HG02798 (cell line): ENCODE measurements around the gene CADM1.

Experiments used
- ATAC-seq: cut with Tn5 transposase; IDR thresholded peaks from one replicate; pipeline ENCODE4 v1.9.1; 2021; ENCODE audit warnings: mild to moderate bottlenecking; ENCODE audit not compliant: unreplicated experiment, poor library complexity

CADM1 gene

GRCh38 chr11:115453693-115454490 lies 50.3 kb downstream of the CADM1 start:
- ATAC-seq = no peak

- no peak for ATAC-seq
These were observed 52.0 kb downstream of the CADM1 start for GRCh38 chr11:115452241-115452640.

- ATAC-seq = no peak
These were observed 53.7 kb downstream of the CADM1 start for GRCh38 chr11:115450519-115450918.

- no peak for ATAC-seq
These were observed 56.8 kb downstream of the CADM1 start for GRCh38 chr11:115447273-115447864.

- no peak for ATAC-seq
These were observed 58.0 kb downstream of the CADM1 start for GRCh38 chr11:115446214-115446613.

- no peak for ATAC-seq
These were observed 59.7 kb downstream of the CADM1 start for GRCh38 chr11:115444542-115444941.

- ATAC-seq = no peak
These were observed 64.2 kb downstream of the CADM1 start for GRCh38 chr11:115439969-115440540.

GRCh38 chr11:115439385-115439784 lies 64.8 kb downstream of the CADM1 start:
- no peak for ATAC-seq

- no peak for ATAC-seq
These were observed 66.2 kb downstream of the CADM1 start for GRCh38 chr11:115437902-115438575.

GRCh38 chr11:115430345-115430744 lies 73.9 kb downstream of the CADM1 start:
- ATAC-seq = no peak

- no peak for ATAC-seq
These were observed 75.9 kb downstream of the CADM1 start for GRCh38 chr11:115428306-115428705.

- no peak for ATAC-seq
These were observed 78.4 kb downstream of the CADM1 start for GRCh38 chr11:115425816-115426215.

GRCh38 chr11:115425250-115425649 lies 79.0 kb downstream of the CADM1 start:
- no peak for ATAC-seq

GRCh38 chr11:115423728-115424459 lies 80.3 kb downstream of the CADM1 start:
- no peak for ATAC-seq

- ATAC-seq = no peak
These were observed 82.1 kb downstream of the CADM1 start for GRCh38 chr11:115421992-115422689.

GRCh38 chr11:115421352-115421991 lies 82.7 kb downstream of the CADM1 start:
- ATAC-seq = no peak

- ATAC-seq = no peak
These were observed 83.7 kb downstream of the CADM1 start for GRCh38 chr11:115420505-115420904.

GRCh38 chr11:115418626-115419025 lies 85.6 kb downstream of the CADM1 start:
- ATAC-seq = no peak

GRCh38 chr11:115418081-115418480 lies 86.1 kb downstream of the CADM1 start:
- no peak for ATAC-seq
